ENCODE measurements around the gene MARK3.

DNA sequence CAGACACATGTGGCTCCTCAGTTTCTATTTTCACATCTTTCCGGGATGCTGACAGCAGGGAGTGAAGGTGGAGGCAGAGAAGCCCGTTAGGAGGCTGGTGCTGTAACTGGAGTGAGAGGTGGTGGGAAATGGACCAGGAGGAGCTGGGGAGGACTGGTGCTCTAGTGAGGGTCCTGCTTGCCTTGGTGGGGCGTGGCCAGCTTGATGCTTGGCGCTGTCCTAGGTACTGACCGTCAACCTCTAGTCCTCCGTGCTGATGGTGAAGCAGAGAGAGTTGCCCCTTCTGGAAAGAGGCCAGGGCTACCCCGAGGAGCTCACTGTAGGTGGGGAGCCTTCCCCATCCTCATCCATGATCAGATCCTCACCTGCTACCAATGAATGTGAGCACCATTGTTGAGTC is 145.2 kb downstream of the MARK3 start:
- TF ChIP-seq, protein P1, sequence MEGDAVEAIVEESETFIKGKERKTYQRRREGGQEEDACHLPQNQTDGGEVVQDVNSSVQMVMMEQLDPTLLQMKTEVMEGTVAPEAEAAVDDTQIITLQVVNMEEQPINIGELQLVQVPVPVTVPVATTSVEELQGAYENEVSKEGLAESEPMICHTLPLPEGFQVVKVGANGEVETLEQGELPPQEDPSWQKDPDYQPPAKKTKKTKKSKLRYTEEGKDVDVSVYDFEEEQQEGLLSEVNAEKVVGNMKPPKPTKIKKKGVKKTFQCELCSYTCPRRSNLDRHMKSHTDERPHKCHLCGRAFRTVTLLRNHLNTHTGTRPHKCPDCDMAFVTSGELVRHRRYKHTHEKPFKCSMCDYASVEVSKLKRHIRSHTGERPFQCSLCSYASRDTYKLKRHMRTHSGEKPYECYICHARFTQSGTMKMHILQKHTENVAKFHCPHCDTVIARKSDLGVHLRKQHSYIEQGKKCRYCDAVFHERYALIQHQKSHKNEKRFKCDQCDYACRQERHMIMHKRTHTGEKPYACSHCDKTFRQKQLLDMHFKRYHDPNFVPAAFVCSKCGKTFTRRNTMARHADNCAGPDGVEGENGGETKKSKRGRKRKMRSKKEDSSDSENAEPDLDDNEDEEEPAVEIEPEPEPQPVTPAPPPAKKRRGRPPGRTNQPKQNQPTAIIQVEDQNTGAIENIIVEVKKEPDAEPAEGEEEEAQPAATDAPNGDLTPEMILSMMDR (IDR thresholded peaks at IDR 0.05), result no peak
- TF ChIP-seq POLR2AphosphoS5 (IDR thresholded peaks at IDR 0.05), result no peak
- TF ChIP-seq POLR2A (IDR thresholded peaks at IDR 0.05), result no peak
- TF ChIP-seq EP300 (IDR thresholded peaks at IDR 0.05; ENCODE audit: low read depth), result no peak
